Activated T-helper 1 cell treated with anti-CD3 and anti-CD28 coated beads, Interleukin-2, amount 50 U/mL, for 16 hours (primary cell): Measurements from ENCODE around the gene DNAJC16.
"Not testable (repeated sequence)": the region's sequence is repeated elsewhere in the genome, so short reads cannot be mapped to it uniquely, and the experiment has no call there.

Source experiments
- DNase-seq, 2 donors: peaks; one replicate each; pipeline ENCODE4 v3.0.0-alpha.2; 2020; ENCODE audit warnings: low read depth in 1 of 2, low spot score in 1 of 2

The DNAJC16 gene

DNA sequence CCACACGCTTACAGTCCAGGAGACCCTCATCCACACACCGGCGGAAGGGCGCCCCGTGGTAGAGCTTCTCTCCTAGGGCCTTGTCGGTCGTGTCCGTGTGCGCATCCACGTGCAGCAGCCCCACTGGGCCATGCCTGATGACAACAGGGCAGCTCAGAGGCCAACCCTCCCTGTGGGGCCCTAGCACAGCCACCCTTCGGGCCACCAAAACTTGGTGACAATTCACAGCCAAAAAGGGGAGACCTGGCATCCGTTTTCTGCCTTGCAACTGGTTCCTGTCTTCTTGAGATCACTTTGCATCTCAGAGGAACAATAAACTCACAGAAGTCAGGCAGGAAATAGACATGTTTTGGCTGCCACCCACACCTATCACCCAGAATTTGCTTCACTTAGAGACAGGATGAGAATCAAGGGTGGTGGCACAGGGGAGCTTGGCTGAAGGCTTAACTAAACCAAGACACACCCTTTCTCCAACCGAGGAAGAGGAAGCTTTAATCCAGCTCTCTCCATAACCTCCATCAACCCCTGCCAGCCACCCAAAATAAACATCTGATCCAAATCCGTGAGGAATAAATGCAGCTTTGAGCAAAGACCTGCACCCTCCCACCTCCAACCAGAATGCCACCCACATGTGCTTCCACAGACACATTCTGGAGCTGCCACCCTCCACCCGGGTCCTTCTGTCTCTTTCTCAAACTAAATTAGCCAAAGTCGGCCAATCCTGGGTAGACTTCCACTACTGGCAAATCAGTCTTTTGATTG, 52.5 kb downstream of the DNAJC16 start:
- no peak for DNase-seq

DNA sequence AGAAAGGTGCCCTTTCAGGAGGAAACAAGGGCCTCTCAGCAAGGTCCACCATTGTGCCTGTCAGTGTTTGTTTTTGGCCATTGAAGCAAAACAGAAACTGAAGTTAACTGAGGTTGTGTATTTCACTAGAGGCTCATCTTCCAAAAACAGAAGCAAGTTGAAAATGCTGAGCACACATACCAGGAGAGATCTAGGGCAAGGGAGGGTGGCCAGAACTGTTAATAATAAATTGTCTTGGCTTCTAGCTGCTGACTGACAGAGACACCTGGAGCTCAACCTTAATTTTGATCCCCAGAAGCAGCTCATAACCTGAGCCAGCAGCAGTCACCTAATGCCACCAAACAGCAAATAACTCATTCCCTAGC, 53.0 kb downstream of the DNAJC16 start:
- no peak for DNase-seq

DNA sequence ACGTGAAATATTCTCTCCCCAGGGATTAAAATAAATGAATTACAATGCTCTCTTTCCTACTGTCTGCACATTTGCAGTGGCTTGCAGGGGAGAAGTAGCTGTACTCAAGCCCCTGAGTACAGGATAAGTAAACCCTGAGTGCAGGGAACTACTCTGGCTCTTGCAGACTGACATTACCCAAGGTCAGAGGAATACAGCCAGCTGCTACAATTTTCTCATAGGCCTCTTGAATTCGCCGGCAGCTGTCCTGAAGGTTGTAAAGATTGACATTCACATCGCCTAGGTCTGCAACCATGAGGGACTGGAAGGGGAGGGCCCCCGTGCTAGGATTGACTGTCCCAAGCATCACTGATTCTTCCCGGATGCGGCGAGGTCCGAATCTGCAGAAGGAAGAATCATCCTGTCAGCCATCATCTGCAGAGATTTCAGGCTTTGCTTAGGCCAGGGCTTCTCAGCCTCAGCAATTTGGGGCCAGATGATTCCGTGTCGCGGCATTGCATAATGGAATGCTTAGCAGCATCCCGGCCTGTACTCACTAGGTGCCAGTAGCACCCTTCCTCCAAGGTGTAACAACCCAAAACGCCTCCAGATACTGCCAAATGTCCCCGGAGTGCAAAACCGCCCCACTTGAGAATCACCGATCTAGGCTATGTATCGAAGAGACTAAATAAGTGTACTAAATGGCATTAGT, 56.5 kb downstream of the DNAJC16 start:
- no peak for DNase-seq

DNA sequence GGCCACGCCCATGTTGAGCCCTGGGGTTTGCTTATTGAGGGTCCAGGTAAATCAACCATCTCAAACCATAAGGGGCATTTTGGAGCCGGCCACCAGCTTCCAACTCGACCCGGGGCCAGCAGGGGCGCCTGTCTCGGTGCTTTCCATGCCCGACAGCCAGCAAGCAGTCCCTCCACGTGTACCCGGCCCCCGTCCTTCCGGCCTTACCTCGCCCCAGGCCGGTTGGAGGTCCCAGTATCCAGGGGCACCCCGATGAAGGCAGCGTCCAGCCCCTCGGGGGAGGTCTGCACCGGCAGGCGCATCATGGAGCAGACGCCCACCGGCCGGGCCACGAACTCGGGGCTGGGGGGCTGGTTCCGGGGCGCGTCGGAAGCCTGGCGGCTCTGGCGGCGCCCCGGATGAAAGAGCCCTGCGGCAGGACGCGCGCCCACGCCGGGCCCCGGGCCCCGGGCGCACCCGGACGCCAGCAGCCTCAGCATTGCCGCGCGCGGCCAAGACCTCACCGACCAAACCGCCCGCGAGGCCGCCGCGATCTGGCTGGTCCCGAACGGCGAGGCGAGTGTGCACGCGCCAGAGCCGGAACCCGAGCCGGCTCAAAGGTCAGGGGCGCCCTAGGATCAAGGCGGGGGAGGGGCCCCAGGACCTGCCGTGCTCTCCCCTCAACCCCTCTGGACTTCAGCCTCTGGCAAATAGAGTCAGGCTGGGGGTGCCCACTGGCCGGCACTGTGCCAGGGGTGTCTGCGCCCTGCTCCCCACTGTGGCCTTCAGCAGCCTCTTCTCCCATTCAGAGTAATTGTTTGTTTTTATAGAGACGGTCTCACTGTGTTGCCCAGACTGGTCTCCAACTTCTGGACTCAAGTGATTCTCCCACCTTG, 58.1 kb downstream of the DNAJC16 start, which contains the start of gene AGMAT:
Gene AGMAT (minus strand): TSS at position 563 of the 875 bp plus-strand sequence. CDS start 84 bp downstream, at position 479.
- DNase-seq, result peak; percentile 18 to 41

DNA sequence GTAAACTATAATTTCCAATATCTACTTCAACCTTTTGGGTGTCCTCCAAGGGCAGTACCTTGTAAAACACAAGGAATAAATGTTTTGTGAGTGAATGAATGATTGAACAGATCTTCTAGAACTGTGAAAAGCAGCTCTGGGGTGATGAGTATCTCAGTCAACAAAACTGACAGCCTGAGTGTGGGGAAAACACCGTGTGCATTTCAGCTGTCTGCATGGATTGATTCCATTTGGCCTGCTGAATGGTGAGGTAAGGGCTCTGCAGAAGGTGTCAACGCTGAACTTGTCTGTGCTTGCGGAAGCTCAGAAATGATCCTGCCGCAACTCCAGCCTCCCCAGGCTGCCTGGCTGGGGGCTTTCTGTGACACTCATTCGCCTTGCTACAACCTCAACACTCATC, 65.6 kb downstream of the DNAJC16 start:
- DNase-seq, result no peak

DNA sequence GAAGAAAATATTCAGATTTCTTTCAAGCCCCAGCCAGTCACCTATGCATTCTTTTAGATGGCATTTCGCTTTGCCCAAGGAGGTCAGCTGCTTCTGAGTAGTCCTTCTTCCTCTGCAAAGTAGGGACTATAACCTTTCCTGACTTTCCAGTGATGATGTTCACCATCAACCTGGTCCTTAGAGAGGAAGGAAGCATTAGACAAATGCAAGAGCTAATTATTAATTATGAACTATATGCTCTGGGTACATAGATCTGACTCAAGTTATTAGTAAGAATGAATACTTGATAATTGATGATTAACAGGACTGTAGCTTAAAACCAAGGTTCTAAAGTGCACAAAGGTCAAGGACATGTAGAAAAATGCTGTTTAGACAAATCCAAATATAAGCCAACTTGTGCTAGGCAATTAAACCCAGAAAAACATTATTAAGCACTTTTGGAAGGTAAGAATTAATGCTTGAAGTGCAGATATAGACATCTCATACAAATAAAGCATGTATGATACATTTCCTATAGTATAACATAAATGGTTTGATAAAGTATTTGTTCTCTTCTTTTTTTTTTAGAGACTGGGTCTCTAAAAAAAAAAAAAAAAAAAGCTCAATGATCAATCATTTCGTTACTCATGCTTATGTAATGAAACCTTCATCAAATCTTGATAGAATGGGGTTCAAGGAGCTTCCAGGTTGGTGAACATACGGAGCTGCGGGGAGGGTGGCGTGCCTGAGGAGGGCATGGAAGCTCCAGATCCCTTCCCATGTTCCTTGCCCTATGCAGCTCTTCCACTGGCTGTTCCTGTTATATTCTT, 69.4 kb downstream of the DNAJC16 start:
- DNase-seq, result no peak

DNA sequence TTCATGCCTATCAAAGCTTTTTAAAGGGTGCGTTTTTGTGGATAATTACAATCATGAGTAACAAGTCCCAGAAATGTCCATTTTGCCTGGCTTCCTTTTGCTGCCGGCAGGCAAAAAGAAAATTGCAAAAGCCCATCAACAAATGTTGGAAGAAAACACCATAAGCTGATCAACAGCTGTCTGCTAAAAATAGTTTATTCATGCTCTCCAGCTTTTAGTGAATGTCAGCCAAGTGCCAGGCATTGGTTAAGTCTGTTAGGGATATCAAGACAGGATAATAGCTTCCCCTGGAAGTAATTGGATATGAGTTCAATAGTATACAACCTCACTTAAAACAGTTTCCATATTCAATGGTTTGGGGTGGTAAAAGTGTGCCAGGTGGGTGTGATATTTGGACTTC, 71.8 kb downstream of the DNAJC16 start:
- no peak for DNase-seq

DNA sequence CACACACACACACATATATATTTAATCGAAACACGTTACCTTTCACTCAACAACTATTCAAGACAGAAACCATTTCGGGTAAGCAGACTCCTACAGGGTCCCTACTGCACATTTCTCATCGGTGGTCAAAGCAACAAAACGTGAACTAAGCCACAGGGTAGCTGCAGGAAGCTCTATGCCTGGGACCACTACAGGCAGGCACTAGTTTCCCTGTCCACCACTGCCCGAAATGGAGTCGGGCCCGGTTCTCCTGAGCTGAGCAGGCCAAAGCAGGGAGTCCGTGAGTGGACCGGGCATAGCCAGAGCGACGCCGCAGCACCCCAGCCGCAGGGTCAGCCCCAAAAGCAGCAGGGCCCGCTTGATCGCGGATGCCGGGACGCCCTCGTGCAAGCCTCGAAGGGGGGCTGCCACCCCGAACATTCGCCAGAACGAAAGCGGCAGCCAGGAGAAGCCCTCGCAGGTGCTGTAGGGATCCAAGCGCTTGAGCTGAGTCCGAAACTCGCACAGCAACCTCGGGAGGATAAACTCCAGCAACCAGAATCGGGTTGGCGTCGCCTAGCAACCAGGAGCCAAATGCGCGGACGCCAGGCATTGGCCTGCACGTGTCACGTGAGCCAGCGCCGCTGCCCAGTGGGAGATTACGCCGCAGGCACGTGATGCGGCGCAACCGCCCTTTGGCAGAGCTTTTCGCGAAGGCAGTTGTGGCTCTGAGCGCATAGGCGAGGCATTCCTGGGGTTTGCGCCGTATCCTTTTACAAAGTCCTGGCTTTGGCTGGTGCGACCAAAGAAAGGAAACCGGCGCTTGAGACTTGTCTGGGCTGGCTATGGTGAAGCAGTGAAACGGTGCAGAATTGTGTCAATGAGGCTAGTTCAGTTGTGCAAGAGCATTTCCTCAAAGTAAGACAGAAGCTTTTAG, 76.7 kb downstream of the DNAJC16 start:
- DNase-seq, result peak; percentile 77 to 81

DNA sequence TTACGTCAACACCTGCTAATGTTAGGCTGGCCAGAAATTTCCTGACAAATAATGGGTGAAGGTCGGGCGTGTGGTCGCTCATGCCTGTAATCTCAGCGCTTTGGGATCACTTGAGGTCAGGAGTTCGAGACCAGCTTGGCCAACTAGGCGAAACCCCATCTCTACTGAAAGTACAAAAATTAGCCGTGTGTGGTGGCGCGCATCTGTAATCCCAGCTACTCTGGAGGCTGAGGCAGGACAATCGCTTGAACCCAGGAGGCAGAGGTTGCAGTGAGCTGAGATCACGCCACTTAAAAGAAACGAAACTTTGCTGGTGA, 77.3 kb downstream of the DNAJC16 start:
- DNase-seq, result not testable (repeated sequence)

DNA sequence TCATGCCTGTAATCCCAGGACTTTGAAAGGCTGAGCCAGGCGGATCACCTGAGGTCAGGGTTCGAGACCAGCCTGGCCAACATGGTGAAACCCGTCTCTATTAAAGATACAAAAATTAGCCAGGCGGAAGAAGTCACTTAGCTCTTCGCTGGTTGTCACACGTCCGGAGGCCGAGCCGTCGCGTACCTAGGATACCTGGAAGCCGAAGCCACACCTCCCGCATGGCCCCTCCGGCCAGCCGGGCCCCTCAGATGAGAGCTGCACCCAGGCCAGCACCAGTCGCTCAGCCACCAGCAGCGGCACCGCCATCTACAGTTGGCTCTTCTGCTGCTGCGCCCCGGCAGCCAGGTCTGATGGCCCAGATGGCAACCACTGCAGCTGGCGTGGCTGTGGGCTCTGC, 77.8 kb downstream of the DNAJC16 start:
- not testable (repeated sequence) for DNase-seq

DNA sequence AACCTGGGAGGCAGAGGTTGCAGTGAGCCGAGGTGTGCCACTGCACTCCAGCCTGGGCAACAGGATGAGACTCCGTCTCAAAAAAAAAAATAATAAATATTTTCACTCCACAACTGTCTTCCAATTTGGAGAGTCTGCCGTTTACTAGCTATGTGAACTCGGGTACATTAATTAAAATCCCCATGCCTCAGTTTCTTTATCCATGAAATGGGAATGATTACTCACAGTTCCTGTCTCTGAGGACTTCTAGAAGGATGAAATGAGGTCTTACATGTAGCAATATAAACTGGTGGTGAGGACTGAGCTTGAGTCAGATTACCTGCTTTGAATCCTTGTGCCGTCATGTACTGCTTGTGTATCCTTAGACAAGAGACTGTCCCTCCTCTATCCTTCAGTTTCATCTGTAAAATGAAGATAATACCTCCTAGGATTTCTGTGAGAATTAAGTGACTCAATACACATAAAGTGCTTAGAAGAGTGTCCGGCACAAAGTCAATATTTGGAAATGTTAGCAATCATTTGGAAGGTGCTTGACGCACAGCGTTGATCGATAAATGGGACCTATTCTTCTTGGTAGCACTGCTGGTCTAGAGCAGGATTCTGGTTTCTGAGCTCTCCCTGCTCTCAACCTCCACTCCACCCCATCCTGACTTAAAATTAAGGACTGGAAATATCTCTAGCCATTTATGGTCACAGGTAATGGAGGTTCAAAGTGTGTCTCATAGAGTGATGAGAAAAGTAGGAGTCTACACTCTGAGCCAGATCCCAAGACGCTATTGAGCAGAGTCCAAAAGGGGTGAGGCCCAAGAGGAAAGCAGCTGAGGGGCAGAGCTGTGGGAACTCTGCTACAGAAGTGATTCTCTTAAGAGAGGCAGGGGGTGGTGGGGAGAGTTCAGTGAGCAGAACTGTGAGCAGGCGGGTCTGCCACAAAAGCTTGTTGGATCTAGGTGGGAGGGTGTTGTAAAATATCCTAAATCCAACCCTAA, 79.0 kb downstream of the DNAJC16 start:
- DNase-seq, result no peak

DNA sequence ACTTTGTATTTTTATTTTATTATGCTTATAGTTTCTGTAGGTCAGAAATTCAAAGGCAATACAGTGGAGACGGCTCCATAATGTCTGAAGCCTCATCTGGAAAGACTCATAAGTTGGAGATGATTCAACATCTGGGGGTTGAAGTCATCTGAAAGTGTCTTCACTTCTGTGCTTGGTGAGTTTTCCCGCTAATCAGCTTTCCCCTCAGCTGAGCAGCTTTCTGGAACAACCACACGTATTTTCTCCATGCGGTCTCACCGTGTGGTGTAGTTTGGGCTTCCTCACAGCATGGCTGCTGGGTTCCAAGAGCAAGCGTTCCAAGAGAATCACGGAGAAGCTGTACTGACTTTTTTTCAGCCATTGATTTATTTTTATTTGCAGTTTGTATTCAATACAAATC, 83.0 kb downstream of the DNAJC16 start:
- DNase-seq, result no peak

DNA sequence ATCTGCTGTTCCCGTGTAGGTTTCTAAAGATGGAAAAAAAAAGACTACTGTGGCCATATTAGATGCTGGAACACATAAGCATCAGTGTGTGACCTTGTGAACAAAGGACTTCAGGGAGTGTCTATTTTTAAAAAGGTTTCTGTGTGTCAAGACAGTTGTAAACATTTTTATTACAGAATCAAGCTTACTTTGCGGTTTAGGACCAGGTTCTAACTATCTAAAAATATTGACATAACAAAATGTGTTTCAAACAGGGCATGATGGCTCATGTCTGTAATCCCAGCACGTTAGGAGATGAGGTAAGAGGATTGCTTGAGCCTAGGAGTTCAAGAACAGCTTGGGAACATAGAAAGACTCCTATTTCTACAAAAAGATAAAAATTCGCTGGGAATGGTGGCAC, 83.5 kb downstream of the DNAJC16 start:
- no peak for DNase-seq

DNA sequence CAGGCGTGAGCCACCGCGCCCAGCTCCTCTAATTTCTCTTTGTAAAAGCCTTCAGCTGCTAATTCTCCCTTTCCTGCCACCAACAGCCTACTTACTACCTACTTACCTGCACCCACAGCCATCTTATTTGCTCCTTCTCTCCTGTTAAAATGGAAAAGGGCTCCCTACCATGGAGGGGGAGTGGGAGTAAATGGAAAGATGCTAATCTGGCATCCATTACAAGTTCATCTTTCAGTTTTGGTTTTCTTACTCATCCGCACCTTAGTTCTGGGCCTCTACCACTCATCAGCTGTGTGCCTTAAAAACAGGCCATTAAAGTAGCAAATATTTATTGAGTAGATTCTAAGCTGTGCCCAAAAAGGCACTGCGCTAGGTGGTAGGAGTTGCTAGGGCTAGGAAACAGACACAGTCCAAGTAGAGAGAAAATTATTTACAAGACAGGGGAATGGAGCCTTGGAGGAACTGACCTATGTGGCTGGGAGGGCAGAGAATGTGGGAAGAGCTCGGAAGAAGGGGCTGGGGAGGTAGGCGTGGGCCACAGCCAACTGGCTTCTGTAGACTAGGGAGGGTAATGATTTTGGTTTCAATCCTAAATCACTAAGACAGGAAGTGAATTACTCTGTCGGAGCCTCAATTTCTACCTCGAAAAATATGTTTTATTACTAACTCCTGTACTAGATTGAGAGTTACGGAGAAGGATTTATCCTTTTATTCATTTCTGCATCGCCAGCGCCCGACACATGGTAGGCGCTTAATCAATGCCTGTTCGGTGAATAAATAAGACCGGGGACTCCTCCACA, 89.9 kb downstream of the DNAJC16 start:
- no peak for DNase-seq

DNA sequence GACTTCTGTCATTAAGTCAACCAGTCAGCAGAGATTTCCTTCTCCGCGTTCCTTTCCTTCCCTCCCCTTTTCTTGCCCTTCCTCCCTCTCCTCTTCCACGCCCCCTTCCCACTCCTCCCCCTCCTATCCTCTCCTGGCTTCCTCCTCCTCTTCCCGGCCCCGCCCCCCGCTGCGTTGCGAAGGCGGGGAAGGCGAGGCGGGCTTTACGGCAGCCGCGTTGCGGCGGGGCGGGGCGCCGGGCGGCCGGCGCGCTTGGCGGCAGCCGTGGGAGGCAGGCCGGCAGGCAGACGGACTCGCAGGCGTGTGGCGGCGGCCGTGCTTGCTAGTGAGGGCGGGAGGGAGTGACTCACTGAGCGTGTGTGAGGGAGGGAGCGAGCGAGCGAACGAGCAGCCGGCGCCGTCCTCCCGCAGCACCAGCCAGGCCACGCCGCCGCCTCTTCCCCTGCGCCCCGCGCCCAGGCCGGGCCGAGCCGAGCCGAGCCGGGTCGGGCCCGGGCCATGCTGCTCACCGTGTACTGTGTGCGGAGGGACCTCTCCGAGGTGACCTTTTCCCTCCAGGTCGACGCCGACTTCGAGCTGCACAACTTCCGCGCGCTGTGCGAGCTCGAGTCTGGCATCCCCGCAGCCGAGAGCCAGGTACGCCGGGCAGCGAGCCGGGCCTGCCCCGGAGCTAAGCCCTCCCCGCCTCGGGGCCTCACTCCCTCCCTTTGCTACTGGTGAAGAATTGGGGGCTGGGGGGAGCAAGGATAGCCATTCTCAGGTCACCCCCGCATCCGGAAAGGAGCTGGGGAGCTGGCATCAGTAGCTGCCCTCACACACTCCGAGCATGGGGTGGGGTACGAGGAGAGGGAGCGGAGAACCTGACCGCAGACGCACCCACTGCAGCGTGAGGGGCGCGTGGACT, 90.8 kb downstream of the DNAJC16 start, which contains the start of gene DDI2:
Gene DDI2 (plus strand): TSS at position 286 of the 904 bp plus-strand sequence. CDS start 213 bp downstream, at position 499.
- DNase-seq, result peak; percentile 84 to 92

DNA sequence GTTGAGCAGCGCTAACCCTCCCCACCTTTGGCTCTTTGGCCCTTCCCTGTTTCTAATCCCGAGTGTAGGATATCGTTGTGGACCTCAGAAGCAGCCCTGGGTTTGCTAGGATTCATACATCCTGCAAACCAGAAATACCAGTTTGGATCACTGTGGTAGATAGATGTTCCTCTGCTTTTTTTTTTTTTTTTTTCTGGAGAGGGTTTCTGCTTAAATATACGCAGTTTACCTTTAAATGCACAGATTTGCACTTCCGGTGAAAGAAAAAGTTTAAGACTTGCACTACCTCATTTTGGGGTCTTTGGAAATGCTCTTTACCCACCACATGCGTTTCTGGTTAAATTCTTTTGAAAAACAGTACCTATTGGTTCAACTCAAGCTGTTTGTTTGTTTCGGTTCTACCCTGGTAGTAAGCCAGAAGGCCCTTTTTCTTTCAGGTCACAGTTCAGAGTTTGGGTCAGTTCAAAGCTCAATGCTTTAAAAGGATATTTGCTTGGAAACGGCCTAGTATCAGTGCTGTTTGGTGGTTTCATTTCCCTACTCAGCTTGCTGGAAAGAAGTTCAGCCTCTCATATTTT, 91.5 kb downstream of the DNAJC16 start:
- no peak for DNase-seq
